Measurements from ENCODE around the gene RXRG.

Gene RXRG

GRCh38 chr1:165353731-165354671 lies 90.9 kb downstream of the RXRG start:
- no peak for TF ChIP-seq EZH2phosphoT487 (IDR thresholded peaks at IDR 0.05; ENCODE audit: low read depth)
- TF ChIP-seq CTCF (IDR thresholded peaks at IDR 0.05; ENCODE audit: low read depth, low read length) = no peak
- H3K27me3 ChIP-seq (ENCODE audit: low read depth, low read length) = peaks cover 20% of the 10 kb centered on the region
- H3K9me3 ChIP-seq (ENCODE audit: insufficient read depth, low read length) = no peaks in the 10 kb centered on the region
- no peaks in the 10 kb centered on the region for H3K4me1 ChIP-seq (ENCODE audit: low read length)
- H3K9ac ChIP-seq (ENCODE audit: low read length) = no peak overlapping the region
- H3K27ac ChIP-seq (ENCODE audit: low read length) = no peak overlapping the region
- no peak overlapping the region for H3K4me2 ChIP-seq (ENCODE audit: low read length)
- no peaks in the 10 kb centered on the region for H3K79me2 ChIP-seq (ENCODE audit: low read length)
- H3K4me3 ChIP-seq (ENCODE audit: low read length) = no peak overlapping the region
- no peaks in the 10 kb centered on the region for H4K20me1 ChIP-seq (ENCODE audit: insufficient read depth, low read length)
- no peak overlapping the region for H2AFZ ChIP-seq (ENCODE audit: low read depth, low read length)
- H3K36me3 ChIP-seq (replicated peaks; ENCODE audit: low read depth, low read length) = no peaks in the 10 kb centered on the region

GRCh38 chr1:165352442-165353293 lies 92.3 kb downstream of the RXRG start:
- TF ChIP-seq CTCF (IDR thresholded peaks at IDR 0.05; ENCODE audit: low read depth, low read length) (no peak), EZH2phosphoT487 (IDR thresholded peaks at IDR 0.05; ENCODE audit: low read depth) (no peak)
- Histone ChIP-seq H3K79me2 (ENCODE audit: low read length) (no peaks in the 10 kb centered on the region), H3K4me1 (ENCODE audit: low read length) (no peaks in the 10 kb centered on the region), H3K9me3 (ENCODE audit: insufficient read depth, low read length) (no peaks in the 10 kb centered on the region), H3K27me3 (ENCODE audit: low read depth, low read length) (peaks cover 25% of the 10 kb centered on the region), H3K9ac (ENCODE audit: low read length) (no peak overlapping the region), H2AFZ (ENCODE audit: low read depth, low read length) (no peak overlapping the region), H3K4me2 (ENCODE audit: low read length) (no peak overlapping the region), H3K4me3 (ENCODE audit: low read length) (no peak overlapping the region), H3K36me3 (replicated peaks; ENCODE audit: low read depth, low read length) (no peaks in the 10 kb centered on the region), H4K20me1 (ENCODE audit: insufficient read depth, low read length) (no peaks in the 10 kb centered on the region), H3K27ac (ENCODE audit: low read length) (no peak overlapping the region)

GRCh38 chr1:165351863-165352441 lies 93.0 kb downstream of the RXRG start:
- Histone ChIP-seq H3K9ac (ENCODE audit: low read length) (no peak overlapping the region), H4K20me1 (ENCODE audit: insufficient read depth, low read length) (no peaks in the 10 kb centered on the region), H3K4me2 (ENCODE audit: low read length) (no peak overlapping the region), H3K27me3 (ENCODE audit: low read depth, low read length) (peaks cover 33% of the 10 kb centered on the region), H3K9me3 (ENCODE audit: insufficient read depth, low read length) (no peaks in the 10 kb centered on the region), H3K4me1 (ENCODE audit: low read length) (no peaks in the 10 kb centered on the region), H3K27ac (ENCODE audit: low read length) (no peak overlapping the region), H3K4me3 (ENCODE audit: low read length) (no peak overlapping the region), H2AFZ (ENCODE audit: low read depth, low read length) (no peak overlapping the region), H3K36me3 (replicated peaks; ENCODE audit: low read depth, low read length) (no peaks in the 10 kb centered on the region), H3K79me2 (ENCODE audit: low read length) (no peaks in the 10 kb centered on the region)
- TF ChIP-seq EZH2phosphoT487 (IDR thresholded peaks at IDR 0.05; ENCODE audit: low read depth) = no peak
- TF ChIP-seq CTCF (IDR thresholded peaks at IDR 0.05; ENCODE audit: low read depth, low read length) = no peak
